Muscle layer of duodenum (tissue), 2 donors: ENCODE results near the gene MIER2.
"Not testable (repeated sequence)": the region's sequence is repeated elsewhere in the genome, so short reads cannot be mapped to it uniquely, and the experiment has no call there.

Experiments
- H3K27ac ChIP-seq: one replicate; pipeline ENCODE4 v1.7.0; 2013; ENCODE audit warnings: mild to moderate bottlenecking, low read length
- H3K27me3 ChIP-seq: one replicate; pipeline ENCODE4 v1.7.0; 2013; ENCODE audit warnings: low read depth, mild to moderate bottlenecking, control low read depth, low read length
- H3K36me3 ChIP-seq, 2 donors: one replicate each; pipeline ENCODE4 v1.7.0; 2013; ENCODE audit warnings: low read length in 2 of 2, control low read depth in 1 of 2, mild to moderate bottlenecking in 1 of 2; ENCODE audit not compliant: insufficient read depth in 2 of 2, control insufficient read depth in 1 of 2
- H3K4me1 ChIP-seq, 2 donors: one replicate each; pipeline ENCODE4 v1.7.0; 2013; ENCODE audit warnings: low read length in 2 of 2, mild to moderate bottlenecking in 2 of 2, control low read depth in 1 of 2, moderate library complexity in 1 of 2; ENCODE audit not compliant: insufficient read depth in 2 of 2, control insufficient read depth in 1 of 2
- H3K4me3 ChIP-seq, 2 donors: one replicate each; pipeline ENCODE4 v1.7.0; 2013; ENCODE audit warnings: low read length in 2 of 2, low read depth in 1 of 2, mild to moderate bottlenecking in 1 of 2
- H3K9me3 ChIP-seq, 2 donors: one replicate each; pipeline ENCODE4 v1.7.0; 2013; ENCODE audit warnings: low read length in 2 of 2, control low read depth in 1 of 2, mild to moderate bottlenecking in 1 of 2; ENCODE audit not compliant: control insufficient read depth in 1 of 2
- donor health status: healthy.

MIER2 gene

DNA sequence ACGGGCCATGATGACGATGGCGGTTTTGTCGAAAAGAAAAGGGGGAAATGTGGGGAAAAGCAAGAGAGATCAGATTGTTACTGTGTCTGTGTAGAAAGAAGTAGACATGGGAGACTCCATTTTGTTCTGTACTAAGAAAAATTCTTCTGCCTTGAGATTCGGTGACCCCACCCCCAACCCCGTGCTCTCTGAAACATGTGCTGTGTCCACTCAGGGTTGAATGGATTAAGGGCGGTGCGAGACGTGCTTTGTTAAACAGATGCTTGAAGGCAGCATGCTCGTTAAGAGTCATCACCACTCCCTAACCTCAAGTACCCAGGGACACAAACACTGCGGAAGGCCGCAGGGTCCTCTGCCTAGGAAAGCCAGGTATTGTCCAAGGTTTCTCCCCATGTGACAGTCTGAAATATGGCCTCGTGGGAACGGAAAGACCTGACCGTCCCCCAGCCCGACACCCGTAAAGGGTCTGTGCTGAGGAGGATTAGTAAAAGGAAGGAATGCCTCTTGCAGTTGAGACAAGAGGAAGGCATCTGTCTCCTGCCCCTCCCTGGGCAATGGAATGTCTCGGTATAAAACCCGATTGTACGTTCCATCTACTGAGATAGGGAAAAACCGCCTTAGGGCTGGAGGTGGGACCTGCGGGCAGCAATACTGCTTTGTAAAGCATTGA lies 42.2 kb upstream of the MIER2 start:
- not testable (repeated sequence) for H3K4me3 ChIP-seq, H3K9me3 ChIP-seq, H3K36me3 ChIP-seq, H3K4me1 ChIP-seq, H3K27ac ChIP-seq
- H3K27me3 ChIP-seq, result peaks cover 19% of the 10 kb centered on the region

DNA sequence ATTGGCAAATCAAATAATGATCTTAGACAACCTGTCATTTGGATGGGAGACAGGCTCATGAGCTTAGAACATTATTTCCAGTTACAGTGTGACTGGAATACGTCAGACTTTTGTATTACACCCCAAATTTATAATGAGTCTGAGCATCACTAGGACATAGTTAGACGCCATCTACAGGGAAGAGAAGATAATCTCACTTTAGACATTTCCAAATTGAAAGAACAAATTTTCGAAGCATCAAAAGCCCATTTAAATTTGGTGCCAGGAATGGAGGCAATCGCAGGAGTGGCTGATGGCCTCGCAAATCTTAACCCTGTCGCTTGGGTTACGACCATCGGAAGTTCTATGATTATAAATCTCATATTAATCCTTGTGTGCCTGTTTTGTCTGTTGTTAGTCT lies 41.6 kb upstream of the MIER2 start:
- H3K27me3 ChIP-seq, result peaks cover 19% of the 10 kb centered on the region
- not testable (repeated sequence) for H3K36me3 ChIP-seq, H3K9me3 ChIP-seq, H3K27ac ChIP-seq, H3K4me3 ChIP-seq, H3K4me1 ChIP-seq

DNA sequence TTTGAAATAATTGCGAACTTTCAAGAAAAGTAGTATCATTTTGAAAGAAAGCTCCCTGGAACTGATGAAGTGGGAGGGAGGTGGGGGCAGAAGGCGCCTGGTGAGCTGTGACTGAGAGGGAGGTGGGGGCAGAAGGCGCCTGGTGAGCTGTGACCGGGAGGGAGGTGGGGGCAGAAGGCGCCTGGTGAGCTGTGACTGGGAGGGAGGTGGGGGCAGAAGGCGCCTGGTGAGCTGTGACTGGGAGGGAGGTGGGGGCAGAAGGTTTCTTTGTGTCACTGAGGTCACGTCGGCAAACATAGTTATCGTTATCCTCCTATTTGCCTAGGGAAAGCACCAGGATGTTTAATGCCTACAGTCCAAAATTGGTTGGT lies 40.2 kb upstream of the MIER2 start:
- Histone ChIP-seq H3K4me1 (no peaks in the 10 kb centered on the region), H3K36me3 (no peaks in the 10 kb centered on the region), H3K4me3 (no peak overlapping the region), H3K9me3 (no peaks in the 10 kb centered on the region), H3K27ac (no peak overlapping the region), H3K27me3 (peaks cover 19% of the 10 kb centered on the region)

DNA sequence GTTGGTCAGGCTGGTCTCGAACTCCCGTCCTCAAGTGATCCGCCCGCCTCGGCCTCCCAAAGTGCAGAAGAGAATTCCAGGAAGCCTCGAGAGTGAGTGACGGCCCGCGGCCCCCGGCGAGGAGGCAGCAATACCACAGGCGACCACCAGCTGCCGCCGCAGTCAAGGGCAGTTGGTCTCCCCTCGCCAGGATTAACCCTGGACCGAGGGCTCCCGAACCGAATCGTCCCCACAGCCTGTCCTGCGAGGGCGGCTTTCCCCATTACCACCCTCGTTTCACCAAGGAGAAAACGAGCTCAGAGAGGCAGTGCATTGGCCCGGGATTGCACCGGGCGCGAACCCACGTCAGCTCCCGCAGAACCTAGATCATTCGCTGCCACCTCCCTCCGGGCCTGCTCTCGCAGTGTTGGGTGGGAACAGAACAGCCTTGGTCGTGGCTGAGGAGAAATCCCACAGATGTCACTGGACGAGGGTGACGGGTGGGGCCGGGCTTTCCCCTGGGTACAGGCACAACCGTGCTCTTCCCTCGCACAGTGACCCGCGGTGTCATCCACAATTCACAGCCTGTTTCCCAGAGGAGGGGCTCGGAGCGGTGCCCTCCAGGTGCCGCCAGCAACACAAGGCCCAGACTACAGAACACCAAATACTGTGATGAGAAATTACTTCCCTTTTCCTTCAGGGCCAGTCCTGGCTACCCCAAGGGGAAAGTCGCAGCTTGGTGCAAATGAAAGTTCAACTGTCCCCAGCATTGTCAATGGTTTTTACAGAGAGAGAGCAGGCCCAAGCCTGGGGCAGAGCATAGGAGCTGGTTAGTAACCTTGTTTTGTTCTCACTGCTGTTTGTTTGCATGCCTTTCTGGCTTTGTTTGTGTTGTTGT lies 39.6 kb upstream of the MIER2 start:
- H3K4me1 ChIP-seq, result no peaks in the 10 kb centered on the region

DNA sequence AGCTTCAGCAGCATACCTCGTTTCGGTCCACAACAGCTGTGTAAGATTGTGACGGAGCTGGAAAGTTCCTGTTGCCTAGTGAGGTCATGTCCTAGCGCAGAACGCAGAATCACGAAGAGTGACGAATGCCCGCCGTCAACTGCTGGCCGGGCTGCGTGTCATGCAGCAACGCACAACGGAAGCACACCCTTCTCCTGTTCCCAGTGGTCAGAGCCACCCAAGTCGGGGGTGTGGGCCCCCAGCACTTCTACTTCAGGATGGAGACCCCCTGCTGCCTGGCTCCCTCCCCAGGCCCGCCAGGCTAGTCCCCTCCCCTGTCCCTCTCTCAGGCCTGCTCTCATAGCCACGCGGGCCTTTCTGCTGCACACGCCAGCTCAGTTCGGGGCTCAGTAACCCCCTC lies 38.4 kb upstream of the MIER2 start:
- H3K36me3 ChIP-seq, result no peaks in the 10 kb centered on the region
- peaks cover 19% of the 10 kb centered on the region for H3K27me3 ChIP-seq
- H3K4me3 ChIP-seq, result no peak overlapping the region
- H3K27ac ChIP-seq, result no peak overlapping the region
- H3K4me1 ChIP-seq, result no peaks in the 10 kb centered on the region
- no peaks in the 10 kb centered on the region for H3K9me3 ChIP-seq

More for the DNA sequence above, 39.6 kb upstream of the MIER2 start:
- H3K9me3 ChIP-seq, result no peaks in the 10 kb centered on the region
- no peak overlapping the region for H3K27ac ChIP-seq
- H3K4me3 ChIP-seq, result no peak overlapping the region
- H3K27me3 ChIP-seq, result peaks cover 19% of the 10 kb centered on the region
- H3K36me3 ChIP-seq, result no peaks in the 10 kb centered on the region

DNA sequence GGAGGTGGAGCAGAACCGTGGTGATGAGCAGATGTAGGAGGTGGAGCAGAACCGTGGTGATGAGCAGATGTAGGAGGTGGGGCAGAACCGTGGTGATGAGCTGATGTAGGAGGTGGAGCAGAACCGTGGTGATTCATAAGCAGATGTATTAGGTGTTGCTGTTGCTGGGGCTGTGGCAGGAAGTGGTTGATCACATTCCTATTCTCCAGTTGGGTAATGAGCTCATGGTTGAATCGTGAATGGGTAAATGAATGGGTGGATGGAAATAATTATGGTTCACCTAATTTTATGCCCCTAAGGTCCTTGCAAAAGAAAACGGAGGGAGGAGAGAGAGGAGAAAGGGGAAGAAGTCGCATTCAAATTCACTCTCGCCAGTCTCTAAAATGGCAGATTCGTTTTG lies 38.0 kb upstream of the MIER2 start:
- H3K27ac ChIP-seq, H3K4me1 ChIP-seq, H3K4me3 ChIP-seq, H3K9me3 ChIP-seq, H3K36me3 ChIP-seq: not testable (repeated sequence)
- peaks cover 17% of the 10 kb centered on the region for H3K27me3 ChIP-seq

DNA sequence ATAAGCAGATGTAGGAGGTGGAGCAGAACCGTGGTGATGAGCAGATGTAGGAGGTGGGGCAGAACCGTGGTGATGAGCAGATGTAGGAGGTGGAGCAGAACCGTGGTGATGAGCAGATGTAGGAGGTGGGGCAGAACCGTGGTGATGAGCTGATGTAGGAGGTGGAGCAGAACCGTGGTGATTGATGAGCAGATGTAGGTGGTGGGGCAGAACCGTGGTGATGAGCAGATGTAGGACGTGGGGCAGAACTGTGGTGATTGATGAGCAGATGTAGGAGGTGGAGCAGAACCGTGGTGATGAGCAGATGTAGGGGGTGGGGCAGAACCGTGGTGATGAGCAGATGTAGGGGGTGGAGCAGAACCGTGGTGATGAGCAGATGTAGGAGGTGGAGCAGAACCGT lies 37.3 kb upstream of the MIER2 start:
- not testable (repeated sequence) for H3K4me3 ChIP-seq, H3K27ac ChIP-seq, H3K36me3 ChIP-seq, H3K9me3 ChIP-seq, H3K4me1 ChIP-seq
- H3K27me3 ChIP-seq, result peaks cover 15% of the 10 kb centered on the region

DNA sequence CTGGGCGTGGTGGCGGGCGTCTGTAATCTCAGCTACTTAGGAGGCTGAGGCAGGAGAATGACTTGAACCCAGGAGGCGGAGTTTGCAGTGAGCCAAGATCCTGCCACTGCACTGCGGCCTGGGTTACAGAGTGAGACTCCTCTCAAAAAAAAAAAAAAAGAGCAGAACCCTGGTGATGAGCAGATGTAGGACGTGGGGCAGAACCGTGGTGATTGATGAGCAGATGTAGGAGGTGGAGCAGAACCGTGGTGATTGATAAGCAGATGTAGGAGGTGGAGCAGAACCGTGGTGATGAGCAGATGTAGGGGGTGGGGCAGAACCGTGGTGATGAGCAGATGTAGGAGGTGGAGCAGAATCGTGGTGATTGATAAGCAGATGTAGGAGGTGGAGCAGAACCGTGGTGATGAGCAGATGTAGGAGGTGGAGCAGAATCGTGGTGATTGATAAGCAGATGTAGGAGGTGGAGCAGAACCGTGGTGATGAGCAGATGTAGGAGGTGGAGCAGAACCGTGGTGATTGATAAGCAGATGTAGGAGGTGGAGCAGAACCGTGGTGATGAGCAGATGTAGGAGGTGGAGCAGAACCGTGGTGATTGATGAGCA lies 36.1 kb upstream of the MIER2 start:
- not testable (repeated sequence) for H3K27ac ChIP-seq, H3K4me3 ChIP-seq, H3K4me1 ChIP-seq, H3K9me3 ChIP-seq, H3K36me3 ChIP-seq
- peaks cover 15% of the 10 kb centered on the region for H3K27me3 ChIP-seq

DNA sequence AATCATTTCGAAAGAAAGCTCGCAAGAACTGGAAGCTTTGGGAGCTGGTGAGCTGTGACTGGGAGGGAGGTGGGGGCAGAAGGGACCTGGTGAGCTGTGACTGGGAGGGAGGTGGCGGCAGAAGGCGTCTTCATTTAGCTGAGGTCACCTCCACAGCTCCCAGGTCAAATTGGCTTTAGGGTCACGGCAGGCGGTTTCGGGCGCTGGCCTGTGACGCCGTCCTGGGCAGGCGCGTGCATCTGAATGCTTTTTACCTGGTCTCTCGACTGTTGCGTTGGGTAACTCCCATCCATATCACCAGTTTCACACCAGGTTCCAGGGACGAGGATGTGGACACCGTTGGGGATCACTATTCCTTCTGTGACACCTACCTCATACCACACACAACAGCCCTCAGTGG lies 35.2 kb upstream of the MIER2 start:
- H3K36me3 ChIP-seq, result no peaks in the 10 kb centered on the region
- H3K4me1 ChIP-seq, result no peaks in the 10 kb centered on the region
- no peaks in the 10 kb centered on the region for H3K9me3 ChIP-seq
- no peak overlapping the region for H3K4me3 ChIP-seq
- peaks cover 15% of the 10 kb centered on the region for H3K27me3 ChIP-seq
- H3K27ac ChIP-seq, result no peak overlapping the region

DNA sequence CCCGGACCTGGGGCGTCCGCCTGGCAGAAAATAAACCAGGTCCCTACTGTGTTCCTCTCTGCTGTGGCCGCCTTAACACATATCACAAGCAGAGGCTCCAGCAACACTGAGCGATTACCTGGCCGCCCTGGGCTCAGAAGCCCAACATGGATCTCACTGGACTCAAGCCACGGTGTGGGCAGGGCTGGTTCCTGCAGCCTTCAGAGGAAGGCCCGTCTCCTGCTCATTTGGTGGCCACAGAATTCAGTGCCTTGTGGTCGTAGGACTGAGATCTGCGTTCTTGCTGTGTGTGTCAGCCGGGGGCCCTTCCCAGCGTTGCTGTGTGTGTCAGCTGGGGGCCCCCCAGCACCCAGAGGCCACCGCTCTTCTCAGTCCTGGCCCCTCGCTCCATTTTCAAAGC lies 34.1 kb upstream of the MIER2 start:
- Histone ChIP-seq H3K9me3 (no peaks in the 10 kb centered on the region), H3K27ac (no peak overlapping the region), H3K27me3 (peaks cover 10% of the 10 kb centered on the region), H3K4me3 (no peak overlapping the region), H3K4me1 (no peaks in the 10 kb centered on the region), H3K36me3 (no peaks in the 10 kb centered on the region)

DNA sequence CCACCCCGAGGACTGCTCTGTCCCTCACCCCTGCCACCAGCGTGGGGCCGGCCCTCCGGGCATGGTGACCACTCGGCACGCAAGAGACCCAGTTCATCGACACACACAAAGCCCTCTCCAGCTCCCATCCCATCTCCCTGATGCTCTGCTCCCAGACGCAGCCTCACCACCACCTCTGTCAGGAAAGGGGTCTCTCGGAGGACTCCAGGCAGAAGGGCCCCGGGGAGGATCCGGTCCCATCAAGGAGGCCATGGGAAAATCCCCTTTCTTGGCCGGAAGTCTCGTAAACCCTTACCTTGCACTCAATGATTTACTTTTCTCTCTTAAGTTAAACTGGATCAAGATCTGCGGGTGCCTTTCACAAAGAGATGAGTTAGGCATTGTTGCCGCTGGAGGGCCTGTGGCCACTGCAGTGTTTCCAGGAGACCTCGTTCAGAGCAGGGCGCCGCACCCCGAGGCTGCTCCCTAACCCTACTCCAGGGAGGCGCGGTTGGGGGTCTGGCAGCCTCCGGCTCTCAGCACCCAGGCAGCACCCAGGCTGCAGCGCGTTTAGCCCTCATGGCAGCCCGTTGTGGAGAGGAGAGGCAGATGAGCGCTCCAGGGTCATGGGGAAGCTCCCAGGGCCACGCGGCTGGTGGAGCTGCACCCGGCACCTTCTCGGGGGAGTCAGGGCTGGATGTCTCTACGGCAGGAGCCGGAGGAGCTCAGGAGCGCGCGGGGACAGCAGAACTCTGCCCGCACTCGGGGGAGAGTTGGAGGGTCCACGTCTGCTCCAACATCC lies 33.4 kb upstream of the MIER2 start:
- H3K9me3 ChIP-seq, result no peaks in the 10 kb centered on the region
- peaks cover 10% of the 10 kb centered on the region for H3K27me3 ChIP-seq
- no peak overlapping the region for H3K4me3 ChIP-seq
- H3K36me3 ChIP-seq, result no peaks in the 10 kb centered on the region
- no peaks in the 10 kb centered on the region for H3K4me1 ChIP-seq
- H3K27ac ChIP-seq, result no peak overlapping the region
